ENCODE data around the gene LRSAM1.

LRSAM1 gene

GRCh38 chr9:127500862-127501261 is 49.6 kb downstream of the LRSAM1 start:
- no peak for DNase-seq

- no peak for DNase-seq
Observed at GRCh38 chr9:127501821-127502343, 50.6 kb downstream of the LRSAM1 start.

- DNase-seq, result no peak
Observed at GRCh38 chr9:127502706-127503378, 51.5 kb downstream of the LRSAM1 start.

- no peak for DNase-seq
Observed at GRCh38 chr9:127503379-127503921, 52.1 kb downstream of the LRSAM1 start.

- DNase-seq, result peak; percentile 83
Observed at GRCh38 chr9:127503947-127504886, 52.9 kb downstream of the LRSAM1 start.

- DNase-seq, result peak; percentile 20
Observed at GRCh38 chr9:127504887-127505251, 53.6 kb downstream of the LRSAM1 start.

- peak; percentile 46 for DNase-seq
Observed at GRCh38 chr9:127505396-127506116, 54.2 kb downstream of the LRSAM1 start.

- DNase-seq, result no peak
Observed at GRCh38 chr9:127506117-127506813, 55.0 kb downstream of the LRSAM1 start.

GRCh38 chr9:127506814-127507750 is 55.8 kb downstream of the LRSAM1 start:
- no peak for DNase-seq

GRCh38 chr9:127507751-127508648 is 56.7 kb downstream of the LRSAM1 start:
- DNase-seq, result no peak

GRCh38 chr9:127508901-127509260 is 57.6 kb downstream of the LRSAM1 start:
- DNase-seq, result no peak

GRCh38 chr9:127509261-127509954 is 58.1 kb downstream of the LRSAM1 start:
- no peak for DNase-seq

GRCh38 chr9:127509955-127510299 is 58.6 kb downstream of the LRSAM1 start:
- no peak for DNase-seq

- DNase-seq, result no peak
Observed at GRCh38 chr9:127514468-127514867, 63.2 kb downstream of the LRSAM1 start.

- no peak for DNase-seq
Observed at GRCh38 chr9:127516835-127517607, 65.7 kb downstream of the LRSAM1 start.

GRCh38 chr9:127517620-127518019 is 66.3 kb downstream of the LRSAM1 start:
- DNase-seq, result no peak

GRCh38 chr9:127518091-127518856 is 67.0 kb downstream of the LRSAM1 start:
- DNase-seq, result no peak
